K562 treated with DMSO at 1 percent for 4 hours (cell line): ENCODE data around the gene PARP3. TPM values are rescaled to one million over a fixed set of nuclear protein-coding genes. Genes with fewer than 3 reads are reported as not detected.

Source experiments
- total RNA-seq: library from RNA; unstranded; fragments of 300-600 nt; gene quantifications from 2 replicates; pipeline ENCODE4 v1.2.3, GENCODE V29; 2022; ENCODE audit not compliant: insufficient read depth

The PARP3 gene
- total RNA-seq: 4.2 and 5.1 TPM in 2 replicates

DNA sequence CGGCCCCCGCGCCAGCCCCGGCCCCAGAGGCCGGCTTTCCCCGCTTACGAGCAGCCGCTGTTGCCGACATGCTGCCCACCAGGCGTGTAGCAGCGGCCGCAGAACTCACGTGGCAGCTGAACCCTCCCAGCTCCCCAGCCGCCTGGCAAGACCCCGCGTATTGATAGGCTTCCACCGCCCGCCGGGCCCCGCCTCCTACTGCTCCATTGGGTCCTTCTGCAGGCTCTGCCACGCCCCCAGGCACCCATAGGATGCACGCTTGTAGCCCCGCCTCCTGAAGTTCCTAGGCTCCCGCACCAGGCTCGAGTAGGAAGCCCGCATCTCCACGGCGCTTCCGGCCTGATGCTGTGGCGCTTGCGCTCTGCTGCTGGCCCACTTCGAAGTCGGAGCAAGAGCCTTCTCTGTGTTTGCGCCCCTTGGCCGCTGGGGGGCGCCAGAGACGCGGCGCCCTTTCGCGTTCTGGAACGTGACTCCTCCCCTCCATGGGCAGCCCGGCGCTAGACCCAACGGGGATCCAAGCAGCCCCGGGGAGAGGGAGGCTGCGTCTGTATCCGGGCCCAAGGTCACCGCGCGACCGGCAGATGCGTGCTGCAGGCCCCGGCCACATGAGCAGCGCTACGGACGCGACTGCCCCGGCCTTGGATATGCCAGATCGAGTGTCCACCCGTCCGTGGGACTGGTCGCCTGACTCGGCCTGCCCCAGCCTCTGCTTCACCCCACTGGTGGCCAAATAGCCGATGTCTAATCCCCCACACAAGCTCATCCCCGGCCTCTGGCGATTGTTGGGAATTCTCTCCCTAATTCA lies at the start of gene PARP3, which contains the start of gene RRP9:
Gene PARP3, plus strand, starts transcription at position 566 of the 805 bp plus-strand sequence. CDS start 993 bp downstream, outside the sequence.
Gene RRP9, minus strand, starts transcription at position 107 of the 805 bp plus-strand sequence. Its CDS starts 37 bp downstream, at position 70.

DNA sequence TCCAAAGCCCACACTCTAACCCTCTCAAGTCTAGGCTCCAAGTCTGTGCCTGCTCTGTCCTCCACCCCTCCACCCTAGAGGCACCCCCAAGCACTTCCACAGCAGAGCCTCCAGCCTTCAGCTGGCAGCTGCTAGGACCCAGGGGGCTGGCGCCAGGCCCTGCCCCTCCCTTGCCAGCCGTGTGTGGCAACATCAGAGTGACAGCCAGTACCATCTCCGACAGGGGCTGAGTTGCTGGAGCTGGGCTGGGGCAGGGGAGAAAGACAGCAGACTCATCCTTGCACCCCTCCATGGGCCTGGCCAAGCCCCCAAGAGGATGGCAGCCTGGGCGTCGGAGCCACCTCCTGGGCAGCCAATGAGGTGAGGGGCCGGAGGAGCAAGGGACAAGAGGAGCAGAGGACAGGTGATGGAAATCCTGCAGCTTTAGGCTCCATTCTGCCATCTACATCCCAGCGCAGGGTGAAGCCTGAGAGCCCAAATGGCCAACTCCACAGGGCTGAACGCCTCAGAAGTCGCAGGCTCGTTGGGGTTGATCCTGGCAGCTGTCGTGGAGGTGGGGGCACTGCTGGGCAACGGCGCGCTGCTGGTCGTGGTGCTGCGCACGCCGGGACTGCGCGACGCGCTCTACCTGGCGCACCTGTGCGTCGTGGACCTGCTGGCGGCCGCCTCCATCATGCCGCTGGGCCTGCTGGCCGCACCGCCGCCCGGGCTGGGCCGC lies 13.2 kb downstream of the PARP3 start, which contains the start of gene GPR62:
Gene GPR62, plus strand, starts transcription at position 207 of the 718 bp plus-strand sequence. Its CDS starts 272 bp downstream, at position 479.

DNA sequence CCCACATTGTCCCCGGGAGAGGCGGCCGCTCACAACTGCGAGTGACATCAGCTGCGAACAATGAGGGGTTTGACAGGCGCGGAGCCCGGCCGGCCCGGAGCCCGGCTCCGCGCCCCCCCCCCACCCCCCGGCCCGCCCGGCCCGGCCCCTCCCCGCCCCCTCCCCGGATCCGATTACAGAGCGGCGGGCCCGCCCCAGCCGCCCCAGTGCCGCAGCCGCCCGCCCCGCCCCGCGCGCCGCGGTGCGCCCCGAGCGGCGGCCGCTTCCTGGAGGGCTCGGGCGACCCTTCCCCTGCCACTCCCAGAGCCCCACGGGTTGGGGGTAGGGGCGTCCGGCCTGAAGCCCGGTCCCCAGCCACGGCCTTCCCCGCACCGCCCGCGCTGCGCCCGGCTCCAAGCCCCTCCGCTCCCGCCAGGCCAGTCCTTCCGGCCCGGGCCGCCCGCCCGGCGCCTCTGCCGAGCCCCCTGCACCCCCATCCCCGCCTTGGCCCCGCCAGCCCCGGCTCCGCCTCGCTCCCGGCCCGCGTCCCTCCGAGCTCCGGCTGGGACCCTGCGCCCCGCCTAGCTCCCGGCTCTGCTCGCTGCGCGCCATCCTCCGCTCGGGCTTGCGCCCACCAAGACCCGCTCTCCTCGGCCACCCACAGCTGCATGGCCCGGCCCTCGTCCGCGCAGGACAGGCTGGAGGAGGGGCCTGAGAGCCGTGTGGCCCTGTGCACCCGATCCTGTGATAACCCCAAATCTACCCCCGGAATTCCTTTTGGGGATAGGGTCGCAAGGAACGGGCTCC lies 25.4 kb downstream of the PARP3 start, which contains the start of gene PCBP4:
Gene PCBP4, minus strand, starts transcription at position 71 of the 786 bp plus-strand sequence. CDS start 6,214 bp downstream, outside the sequence.

DNA sequence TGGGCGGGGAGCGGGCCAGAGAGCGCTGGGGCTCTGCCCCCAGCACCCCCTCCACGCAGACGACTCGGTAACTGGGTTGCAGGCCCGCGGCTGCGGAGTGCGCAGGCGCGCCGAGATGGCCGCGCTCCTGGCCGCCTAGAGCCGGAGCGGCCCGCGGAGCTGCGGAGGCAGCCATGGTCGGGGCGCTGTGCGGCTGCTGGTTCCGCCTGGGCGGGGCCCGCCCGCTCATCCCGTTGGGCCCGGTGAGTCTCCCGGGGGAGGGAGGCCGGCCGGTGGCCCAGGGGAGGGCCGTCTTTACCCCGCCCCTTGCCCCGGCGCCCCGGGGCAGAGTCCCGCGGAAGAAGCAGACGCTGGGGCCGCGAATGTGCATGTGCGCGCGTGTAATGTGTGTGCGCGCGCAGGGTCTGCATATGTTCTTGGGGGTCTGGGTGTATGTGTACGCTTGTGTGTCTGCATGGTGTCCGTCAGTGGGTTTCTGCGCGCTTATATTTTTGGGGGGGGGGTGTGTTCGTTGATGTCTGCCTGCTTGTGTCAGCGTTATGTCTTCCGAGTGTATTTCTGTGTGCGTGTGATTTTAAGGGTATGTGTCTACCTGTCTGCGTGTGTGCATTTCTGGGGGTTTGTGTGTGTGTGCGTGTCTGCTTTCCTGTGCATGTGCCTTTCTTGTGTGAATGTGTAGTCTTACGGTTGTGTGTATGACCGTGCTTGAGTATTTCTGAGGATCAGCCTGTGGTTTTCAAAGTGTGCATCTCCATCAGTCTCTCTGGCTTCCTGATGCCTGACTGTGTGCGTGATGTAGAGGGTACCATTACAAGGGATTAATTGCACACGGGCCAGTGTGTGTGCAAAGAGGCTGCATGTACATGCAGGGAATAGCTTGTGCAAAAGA lies 33.0 kb downstream of the PARP3 start, which contains the start of gene ABHD14A:
Gene ABHD14A, plus strand, starts transcription at position 102 of the 889 bp plus-strand sequence. Its CDS starts 72 bp downstream, at position 174.

DNA sequence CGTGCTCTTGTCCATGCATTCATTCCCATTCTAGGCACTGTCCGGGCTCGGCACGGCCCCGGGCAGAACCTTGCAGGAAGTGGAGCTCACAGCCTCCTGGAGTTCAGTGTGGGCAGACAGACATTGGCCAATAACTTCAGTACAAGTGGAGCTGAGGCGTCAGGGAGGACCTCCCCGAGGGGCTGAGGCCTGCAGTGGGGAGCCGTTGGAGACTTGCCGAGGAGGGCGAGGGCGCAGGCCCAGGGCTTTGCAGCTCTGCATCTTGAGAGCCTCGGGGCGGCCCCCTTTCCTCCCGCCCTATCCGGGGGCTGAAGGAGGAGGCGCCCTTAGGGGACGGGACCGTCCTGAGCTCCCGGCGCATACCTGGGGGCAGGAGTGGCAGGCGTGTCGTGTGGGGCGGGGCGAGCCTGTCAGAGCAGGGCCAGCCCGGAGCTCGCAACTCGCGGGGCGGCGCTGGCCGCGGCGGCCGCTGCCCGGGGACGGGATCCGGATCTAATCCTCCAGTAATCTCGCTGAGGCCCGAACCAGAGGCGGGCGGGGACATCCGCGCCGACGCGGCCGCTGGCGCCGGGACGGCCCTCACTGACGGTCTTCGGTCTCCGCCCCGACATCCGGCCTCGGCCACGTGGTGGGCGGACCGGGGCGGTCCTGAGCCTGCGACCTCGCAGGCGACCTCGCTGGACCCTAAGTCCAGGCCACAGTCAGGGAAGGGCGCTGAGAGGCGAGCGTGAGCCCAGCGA lies 40.8 kb downstream of the PARP3 start, which contains the start of gene ACY1:
Gene ACY1, plus strand, starts transcription at position 698 of the 740 bp plus-strand sequence. CDS start 530 bp downstream, outside the sequence.

DNA sequence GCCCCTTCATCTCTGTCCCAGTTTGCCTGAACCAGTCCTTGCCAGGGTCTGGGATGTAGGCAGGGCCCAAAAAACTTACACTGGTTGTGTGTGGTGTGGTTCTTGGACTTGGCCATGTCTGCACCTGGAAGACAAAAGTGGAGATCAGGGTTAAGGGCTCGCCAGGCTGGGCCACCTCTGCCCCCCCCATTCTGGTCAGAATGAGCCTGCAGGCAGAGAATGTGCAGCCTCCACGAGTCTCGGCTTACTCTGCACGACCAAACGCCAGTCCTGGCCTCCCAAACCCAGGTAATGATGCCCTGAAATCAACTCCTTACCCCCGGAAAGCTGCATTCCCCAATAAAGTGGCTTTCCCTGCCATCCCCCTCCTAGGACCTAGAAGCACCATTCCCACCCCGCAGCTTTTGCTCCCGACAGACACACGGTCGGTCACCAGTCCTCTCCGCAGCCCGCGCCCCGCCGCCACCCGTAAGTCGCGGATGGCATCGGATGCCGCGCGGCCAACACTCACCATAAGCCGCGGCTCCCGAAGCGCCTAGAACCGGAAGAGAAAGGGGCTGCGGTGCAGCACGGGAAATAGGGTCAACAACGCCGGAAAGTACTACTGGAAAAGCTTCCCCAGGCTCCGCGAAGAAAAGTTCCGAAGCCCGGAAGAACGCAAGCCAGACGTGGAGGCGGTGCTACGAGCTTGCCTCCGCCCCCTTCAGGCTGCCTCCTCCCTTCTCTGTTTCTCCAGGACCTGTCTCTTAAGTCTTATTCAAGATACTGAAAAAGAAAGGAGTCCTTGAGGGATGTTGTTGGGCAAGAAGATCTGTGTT lies 53.4 kb downstream of the PARP3 start, which contains the start of gene RPL29:
Gene RPL29, minus strand, starts transcription at position 550 of the 818 bp plus-strand sequence. Its CDS starts 434 bp downstream, at position 116.

Other genes with a start within 250 kb of the PARP3 start
- gene GRM2, start 235.3 kb upstream of the PARP3 start, total RNA-seq: not detected in 2 replicates
- gene IQCF6, start 163.1 kb upstream of the PARP3 start, total RNA-seq: not detected in 2 replicates
- not detected in 2 replicates for gene IQCF2, start 80.7 kb upstream of the PARP3 start, total RNA-seq
- not detected in 2 replicates for gene IQCF5, start 66.8 kb upstream of the PARP3 start, total RNA-seq
- gene IQCF1, start 39.0 kb upstream of the PARP3 start, total RNA-seq: not detected in 2 replicates
- 19.2 and 27.0 TPM in 2 replicates for gene RRP9, start 459 bp upstream of the PARP3 start, total RNA-seq
- 0.38 TPM in 1 of 2 replicates, not detected in the other for gene GPR62, start 13.0 kb downstream of the PARP3 start, total RNA-seq
- gene PCBP4, start 25.1 kb downstream of the PARP3 start, total RNA-seq: 13.6 and 14.1 TPM in 2 replicates
- gene ABHD14B, start 31.7 kb downstream of the PARP3 start, total RNA-seq: 60.7 and 81.3 TPM in 2 replicates
- 15.3 and 17.4 TPM in 2 replicates for gene ABHD14A, start 32.7 kb downstream of the PARP3 start, total RNA-seq
- gene ACY1, start 41.2 kb downstream of the PARP3 start, total RNA-seq: 57.4 and 103 TPM in 2 replicates
- gene RPL29, start 53.5 kb downstream of the PARP3 start, total RNA-seq: 2,779 and 2,851 TPM in 2 replicates
- gene DUSP7, start 114.2 kb downstream of the PARP3 start, total RNA-seq: 6.8 and 9.7 TPM in 2 replicates
- gene POC1A, start 212.1 kb downstream of the PARP3 start, total RNA-seq: 19.6 and 22.7 TPM in 2 replicates